NB4 (cell line): ENCODE results near the gene WDR20.

ENCODE experiments used
- MYC ChIP-seq: IDR thresholded peaks from 2 replicates; pipeline ENCODE4 v1.6.1; 2011; ENCODE audit warnings: low read depth, low read length
- POLR2A ChIP-seq: IDR thresholded peaks from 2 replicates; pipeline ENCODE4 v1.6.1; 2011; ENCODE audit warnings: mild to moderate bottlenecking; ENCODE audit not compliant: insufficient read length; ENCODE audit errors: extremely low read depth
- TF ChIP-seq, protein P1 (sequence below): IDR thresholded peaks from one replicate; pipeline ENCODE4 v1.5.1; 2012; ENCODE audit warnings: low read depth, low read length
- TF ChIP-seq, protein P2 (sequence below): IDR thresholded peaks from 2 replicates; pipeline ENCODE4 v1.6.1; 2011; ENCODE audit warnings: low read depth, low read length

DNA sequence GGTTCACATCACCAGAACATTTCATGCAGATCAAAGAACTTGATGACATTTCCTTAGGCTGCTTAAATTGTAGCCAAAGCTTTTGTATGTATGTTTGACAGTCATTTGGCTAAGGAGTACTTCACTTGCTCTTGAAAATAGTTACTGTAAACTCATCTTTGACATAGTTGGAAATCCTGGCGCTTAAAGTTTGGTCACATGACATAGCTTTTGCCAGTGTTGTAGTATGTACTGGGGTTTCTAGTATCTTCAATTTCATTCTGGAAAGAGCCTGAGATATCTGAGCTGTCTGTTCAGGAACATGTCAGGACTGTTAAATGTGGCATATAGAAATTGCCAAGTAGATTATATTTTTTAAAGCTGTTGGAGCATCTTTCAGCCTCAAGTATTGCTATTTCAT is 55.7 kb downstream of the WDR20 start:
- TF ChIP-seq POLR2A, result no peak
- TF ChIP-seq, protein P1, sequence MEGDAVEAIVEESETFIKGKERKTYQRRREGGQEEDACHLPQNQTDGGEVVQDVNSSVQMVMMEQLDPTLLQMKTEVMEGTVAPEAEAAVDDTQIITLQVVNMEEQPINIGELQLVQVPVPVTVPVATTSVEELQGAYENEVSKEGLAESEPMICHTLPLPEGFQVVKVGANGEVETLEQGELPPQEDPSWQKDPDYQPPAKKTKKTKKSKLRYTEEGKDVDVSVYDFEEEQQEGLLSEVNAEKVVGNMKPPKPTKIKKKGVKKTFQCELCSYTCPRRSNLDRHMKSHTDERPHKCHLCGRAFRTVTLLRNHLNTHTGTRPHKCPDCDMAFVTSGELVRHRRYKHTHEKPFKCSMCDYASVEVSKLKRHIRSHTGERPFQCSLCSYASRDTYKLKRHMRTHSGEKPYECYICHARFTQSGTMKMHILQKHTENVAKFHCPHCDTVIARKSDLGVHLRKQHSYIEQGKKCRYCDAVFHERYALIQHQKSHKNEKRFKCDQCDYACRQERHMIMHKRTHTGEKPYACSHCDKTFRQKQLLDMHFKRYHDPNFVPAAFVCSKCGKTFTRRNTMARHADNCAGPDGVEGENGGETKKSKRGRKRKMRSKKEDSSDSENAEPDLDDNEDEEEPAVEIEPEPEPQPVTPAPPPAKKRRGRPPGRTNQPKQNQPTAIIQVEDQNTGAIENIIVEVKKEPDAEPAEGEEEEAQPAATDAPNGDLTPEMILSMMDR, result no peak
- TF ChIP-seq, protein P2, sequence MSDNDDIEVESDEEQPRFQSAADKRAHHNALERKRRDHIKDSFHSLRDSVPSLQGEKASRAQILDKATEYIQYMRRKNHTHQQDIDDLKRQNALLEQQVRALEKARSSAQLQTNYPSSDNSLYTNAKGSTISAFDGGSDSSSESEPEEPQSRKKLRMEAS, result no peak
- TF ChIP-seq MYC, result no peak
